Measurements from ENCODE around the gene TEX14.

Gene TEX14

DNA sequence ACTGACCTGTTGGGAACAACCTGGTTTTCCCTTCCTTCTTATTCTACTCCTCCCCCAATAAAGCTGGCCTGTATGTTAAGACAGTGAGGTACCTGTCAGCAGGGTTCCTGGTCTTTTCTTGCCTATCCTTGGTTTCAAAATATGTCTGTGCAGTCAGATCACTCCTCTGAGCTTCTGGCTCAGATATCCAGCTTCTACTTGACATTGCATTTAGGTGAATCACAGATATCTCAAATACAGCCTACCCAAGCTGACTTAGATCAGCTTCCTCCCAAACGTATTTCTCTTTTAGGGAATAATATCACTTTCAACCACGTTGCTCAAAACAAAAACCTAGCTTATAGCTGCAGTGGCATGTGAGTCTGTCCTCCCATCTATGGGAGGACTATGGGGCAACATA lies 48.7 kb downstream of the TEX14 start:
- DNase-seq (ENCODE audit: low spot score): peak; percentile 54

DNA sequence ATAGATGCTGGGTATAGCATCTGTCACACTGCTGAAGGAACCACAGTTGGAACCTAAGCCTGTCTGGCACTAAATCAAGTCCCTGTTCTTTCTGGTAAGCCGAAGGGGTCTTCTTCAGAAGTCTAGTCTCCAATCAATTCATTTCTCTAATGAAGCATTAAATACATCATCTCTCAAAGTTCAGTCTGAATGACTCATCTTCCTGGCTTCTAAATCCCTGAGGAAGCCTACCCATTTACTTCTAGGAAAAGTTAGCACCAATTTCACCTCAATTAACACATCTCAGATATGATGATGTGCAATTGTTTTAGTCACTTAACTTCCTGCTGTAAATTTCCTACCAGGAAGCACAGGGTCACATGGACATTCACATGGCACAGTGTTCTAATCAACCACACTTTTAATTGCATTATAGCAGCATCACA lies 49.9 kb downstream of the TEX14 start:
- no peak for DNase-seq (ENCODE audit: low spot score)

DNA sequence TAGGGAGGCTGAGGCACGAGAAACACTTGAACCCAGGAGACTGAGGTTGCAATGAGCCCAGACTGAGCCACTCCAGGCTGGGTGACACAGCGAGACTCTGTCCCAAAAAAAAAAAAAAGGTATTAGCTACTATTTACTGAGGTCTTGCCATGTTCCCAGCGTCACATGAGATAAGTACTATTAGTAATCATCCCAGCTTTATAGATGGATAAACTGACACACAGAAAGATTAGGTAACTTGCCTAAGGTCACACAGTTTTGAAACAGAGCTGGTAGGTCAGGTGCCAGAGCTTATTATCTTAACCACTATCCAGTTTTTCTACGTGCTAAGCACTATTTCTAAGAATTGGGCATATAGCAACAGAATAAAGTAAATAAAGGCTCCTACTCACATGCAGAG lies 51.6 kb downstream of the TEX14 start:
- DNase-seq (ENCODE audit: low spot score): no peak

DNA sequence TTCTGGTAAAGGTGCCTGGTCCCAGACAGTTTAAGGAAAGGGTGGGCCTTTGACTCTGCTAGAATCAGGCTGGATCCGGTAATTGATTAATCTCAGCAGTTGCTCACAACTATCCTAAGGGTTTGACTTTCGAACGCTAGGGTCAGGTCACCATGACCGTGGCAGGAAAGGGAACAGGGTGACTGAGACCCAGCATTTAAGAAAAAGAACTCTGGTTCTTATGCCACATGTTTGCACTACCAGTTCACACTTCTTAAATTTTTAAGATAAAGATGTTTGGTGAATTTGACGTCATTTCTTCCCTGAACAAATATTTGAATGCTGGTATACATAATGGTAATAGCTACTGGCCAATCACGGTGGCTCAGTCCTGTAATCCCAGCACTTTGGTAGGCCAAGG lies 52.2 kb downstream of the TEX14 start:
- no peak for DNase-seq (ENCODE audit: low spot score)

DNA sequence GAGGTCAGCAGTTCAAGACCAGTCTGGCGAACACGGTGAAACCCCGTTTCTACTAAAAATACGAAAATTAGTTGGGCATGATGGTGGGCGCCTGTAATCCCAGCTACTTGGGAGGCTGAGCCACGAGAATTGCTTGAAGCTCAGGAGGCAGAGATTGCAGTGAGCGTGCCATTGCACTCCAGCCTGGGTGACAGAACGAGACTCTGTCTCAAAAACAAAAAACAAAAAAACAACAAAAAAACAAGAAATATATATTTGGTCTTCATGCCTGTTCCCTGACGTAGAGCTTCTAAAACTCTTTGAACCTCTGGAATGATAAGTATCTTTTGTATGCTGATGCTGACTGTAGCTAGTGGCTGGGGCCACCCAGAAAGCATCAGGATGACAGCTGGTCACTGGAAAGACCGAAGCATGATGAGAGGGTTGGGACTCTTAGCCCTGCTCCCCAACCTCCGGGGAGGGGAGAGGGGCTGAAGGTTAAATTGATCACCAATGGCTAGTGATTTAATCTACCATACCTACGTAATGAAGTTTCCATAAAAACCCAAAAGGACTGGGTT lies 54.8 kb downstream of the TEX14 start:
- no peak for DNase-seq (ENCODE audit: low spot score)

DNA sequence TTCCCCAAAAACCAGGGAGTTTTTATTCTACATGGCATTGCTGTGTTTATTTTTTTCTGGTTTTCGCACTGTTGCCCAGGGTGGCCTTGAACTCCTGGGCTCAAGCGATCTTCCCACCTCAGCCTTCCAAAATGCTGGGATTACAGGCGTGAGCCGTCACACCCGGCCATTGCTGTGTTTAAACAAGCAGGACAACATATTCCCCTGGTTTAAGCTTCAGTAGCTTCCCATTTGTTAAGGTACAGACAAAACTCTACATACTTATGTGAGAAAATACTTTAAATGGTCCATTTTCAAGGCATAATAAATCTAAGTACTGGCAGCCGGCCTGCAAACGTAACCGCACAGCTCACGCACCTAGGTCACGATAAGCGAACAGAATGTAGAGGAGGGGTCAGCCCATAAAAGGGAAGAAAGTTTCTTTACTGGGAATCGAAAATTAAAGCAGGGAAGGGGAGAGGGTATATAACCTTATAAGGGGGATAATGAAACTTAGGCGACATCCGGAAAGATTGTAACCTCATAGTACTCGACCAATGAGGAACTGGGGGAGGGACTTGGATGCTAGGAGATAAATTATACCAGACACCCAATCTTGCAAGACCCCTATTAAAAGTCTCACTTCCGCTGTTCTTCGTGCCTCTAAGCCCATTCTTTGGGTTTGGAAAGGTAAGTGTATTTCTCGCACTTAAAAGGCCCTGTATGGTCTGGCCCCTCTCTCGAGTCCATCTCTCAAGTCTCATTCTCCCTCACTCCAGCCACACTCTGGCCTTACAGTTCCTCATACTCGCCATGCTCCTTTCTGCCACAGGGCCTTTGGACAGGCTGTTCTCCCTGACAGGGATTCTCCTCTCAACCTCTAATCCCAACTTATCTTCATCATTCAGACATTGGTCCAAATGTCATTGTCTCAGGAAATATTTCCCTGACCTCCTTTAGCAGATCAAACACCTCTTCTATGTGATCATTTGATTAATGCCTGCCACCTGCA lies 59.2 kb downstream of the TEX14 start:
- DNase-seq (ENCODE audit: low spot score): no peak

DNA sequence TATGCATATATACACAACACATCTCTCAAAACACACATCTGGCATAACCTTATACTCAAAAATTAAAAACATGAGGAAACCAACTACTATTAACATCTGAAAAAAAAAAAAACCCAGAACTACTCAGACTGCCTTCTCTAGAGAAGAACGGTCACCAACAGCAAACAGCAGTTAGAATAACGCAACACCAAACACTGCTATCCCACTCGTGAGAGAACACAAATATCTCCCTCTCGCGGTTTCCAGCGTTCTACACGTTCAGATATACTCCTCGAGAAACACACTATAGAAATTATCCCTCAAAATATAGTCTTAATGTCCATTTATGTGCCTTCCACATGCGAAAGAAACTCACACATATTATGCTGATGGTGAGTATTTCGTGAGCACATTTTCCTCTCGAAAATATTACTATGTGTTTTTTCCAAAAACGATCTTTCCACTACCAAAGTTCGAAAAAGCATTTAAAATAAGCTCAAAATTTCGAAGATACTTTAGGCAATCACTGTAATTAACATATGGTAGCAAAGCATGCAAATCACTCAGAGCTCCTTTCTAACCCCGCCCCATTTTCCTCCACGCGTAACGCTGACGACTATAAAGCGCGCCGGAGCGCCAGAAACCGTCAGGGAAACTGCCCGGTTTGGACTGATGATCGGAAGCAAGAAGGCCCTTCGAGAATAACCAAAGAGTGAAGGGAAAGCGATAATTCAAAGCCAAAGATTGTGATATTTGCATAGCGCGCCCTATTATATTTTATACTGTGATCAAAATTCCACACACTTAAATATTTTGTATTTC lies 60.1 kb downstream of the TEX14 start:
- peak; percentile 87 for DNase-seq (ENCODE audit: low spot score)

DNA sequence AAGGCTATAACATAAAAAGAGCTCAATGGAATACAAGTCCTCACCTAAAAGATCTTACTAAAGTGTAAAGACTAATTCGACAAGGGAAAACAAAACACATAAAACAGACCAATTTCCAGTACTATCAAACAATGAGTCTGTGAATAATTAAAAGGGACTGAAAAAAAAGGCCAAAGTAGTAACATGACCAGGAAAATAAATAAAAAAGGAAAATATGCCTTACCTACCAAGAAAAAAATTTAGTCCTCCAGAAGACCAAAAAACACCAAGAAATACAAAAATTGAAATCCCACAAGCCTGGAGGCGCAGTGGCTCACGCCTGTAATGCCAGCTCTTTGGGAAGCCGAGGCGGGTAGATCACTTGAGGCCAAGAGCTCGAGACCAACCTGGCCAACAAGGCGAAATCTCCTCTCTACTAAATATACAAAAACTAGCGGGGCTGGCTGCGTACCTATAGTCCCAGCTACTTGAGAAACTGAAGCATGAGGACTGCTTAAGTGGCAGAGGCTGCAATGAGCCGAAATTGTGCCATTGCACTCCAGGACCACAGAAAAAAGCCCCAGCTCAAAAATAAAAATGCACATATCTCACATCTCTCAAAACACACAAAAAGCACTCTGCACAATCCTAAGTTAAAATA lies 60.8 kb downstream of the TEX14 start:
- no peak for DNase-seq (ENCODE audit: low spot score)

DNA sequence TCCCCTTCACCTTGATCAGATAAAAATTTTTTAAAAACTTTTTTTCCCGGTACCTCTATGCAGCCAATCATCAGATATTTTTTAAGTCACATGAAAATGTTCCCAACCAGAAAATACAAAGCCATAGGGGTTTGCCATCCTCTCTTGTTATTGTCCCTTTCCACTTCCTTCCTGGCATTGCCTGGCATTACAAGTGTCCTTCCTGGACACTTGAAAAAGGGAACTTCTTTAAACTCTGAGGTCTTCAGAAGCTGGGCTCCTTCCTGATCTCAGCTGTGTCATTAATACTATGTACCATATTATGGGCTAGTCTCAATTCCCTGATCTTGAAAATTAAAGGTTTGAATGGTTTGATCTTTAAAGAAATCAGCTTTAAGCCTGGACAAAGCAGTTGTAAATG lies 64.9 kb downstream of the TEX14 start:
- no peak for DNase-seq (ENCODE audit: low spot score)

DNA sequence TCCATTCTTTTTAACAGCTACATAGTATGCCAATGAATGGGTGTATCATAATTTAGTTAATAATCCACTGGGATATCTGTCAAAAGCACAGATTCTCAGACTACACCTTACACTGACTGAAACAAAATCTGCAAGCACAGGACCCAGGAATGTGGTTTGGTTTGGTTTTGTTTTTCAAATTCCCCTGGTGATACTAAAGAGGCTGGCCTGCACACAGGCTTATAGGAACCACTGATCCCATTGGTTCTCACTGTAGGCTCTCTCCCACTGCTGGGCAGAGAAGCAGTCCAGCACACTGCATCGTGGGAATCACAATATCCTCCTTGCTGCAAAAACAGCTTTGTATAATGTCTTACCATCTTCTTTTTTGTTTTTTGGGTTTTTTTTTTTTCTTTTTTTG lies 67.1 kb downstream of the TEX14 start:
- no peak for DNase-seq (ENCODE audit: low spot score)

DNA sequence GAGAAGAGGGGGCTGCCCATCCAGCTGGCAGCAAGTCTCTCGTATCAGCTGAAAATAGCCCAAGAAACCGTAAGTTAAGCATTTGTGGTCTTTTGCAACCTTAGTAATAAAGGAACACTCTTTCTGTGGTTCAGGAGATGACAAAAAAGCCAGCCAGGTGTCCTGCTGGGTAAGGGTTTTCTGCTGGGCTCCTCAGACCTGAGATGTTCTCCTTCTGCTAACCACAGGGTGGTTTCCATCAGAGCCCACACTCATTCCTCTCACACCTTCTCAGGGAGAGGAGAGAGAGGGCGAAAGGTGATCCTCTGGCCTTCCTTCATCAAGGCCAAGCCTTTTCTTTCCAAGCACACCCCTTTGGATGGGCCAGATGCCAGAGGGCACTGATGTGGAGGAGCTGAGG lies 70.7 kb downstream of the TEX14 start:
- no peak for DNase-seq (ENCODE audit: low spot score)

DNA sequence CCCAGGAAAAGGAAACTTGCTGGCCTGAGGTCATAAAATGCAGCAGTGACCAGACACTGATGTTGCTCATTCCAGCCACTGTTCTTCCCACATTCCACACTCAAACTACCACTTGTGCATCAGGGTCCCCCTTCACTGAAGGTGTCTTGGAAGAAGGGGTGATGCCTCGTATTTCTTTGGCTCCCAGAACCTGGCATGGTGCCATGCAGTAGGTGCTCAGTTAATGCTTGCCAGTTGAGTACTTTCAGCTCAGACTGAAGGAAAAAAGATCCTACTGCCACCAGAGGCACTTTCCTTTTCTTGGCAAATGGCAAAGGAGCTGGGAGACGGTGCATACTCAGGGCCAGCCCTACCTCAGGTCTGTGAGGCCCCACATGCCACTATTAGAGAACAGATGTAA lies 73.5 kb downstream of the TEX14 start:
- DNase-seq (ENCODE audit: low spot score): no peak

DNA sequence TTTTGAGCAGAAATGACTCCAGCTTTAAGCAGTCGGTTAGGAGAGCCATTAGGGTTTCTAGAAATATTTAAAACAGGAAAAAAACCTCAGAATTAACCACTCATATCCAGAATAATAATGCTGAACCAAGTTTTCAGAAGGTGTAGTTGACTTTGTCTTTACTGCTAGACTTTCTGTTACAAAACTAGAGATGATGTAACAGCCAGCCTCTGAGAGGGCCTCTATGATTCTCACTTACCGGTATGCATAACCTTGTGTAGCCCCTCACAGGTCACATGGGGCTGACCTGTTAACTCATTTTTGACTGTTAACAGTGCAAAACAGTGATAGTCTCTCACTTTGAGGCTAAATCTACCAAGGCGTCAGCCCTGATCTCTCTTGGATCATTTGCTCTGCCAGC lies 74.3 kb downstream of the TEX14 start:
- no peak for DNase-seq (ENCODE audit: low spot score)

DNA sequence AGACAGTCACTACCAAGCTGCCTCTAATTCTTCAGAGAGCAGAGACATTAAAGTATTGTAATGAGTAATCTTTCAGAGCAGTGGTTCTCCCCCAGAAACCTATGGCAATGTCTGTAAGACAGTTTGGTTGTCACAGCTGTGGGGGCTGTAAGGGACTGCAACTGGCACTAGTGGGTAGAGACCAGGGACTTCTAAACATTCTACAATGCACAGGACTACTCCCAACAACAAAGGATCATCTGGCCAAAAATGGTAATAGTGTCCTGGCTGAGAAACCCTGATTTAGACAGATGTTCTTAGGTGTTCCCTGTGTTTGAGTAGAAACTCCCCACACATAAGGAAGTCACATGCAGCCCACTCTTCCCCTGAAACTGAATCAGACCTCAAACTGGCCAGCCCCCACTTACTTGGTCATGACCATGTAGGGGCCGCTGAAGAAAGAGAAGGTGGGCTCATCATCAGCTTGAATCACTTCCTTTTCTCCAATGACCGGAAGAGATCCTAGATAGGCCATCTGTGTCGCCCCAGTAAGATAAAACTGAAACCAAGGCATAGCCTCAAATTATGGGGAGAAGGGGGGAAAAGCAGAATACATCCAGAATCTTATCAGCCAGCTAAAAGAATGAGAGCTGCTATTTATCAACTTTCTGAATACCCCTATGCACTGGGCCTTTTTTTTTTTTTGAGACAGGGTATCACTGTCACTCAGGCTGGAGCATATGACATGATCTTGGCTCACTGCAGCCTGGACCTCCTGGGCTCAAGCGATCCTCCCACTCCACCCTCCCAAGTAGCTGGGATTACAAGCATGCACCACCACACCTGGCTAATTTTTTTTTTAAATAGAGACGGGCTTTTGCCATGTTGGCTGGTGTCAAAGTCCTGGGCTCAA lies 75.8 kb downstream of the TEX14 start:
- DNase-seq (ENCODE audit: low spot score): no peak

DNA sequence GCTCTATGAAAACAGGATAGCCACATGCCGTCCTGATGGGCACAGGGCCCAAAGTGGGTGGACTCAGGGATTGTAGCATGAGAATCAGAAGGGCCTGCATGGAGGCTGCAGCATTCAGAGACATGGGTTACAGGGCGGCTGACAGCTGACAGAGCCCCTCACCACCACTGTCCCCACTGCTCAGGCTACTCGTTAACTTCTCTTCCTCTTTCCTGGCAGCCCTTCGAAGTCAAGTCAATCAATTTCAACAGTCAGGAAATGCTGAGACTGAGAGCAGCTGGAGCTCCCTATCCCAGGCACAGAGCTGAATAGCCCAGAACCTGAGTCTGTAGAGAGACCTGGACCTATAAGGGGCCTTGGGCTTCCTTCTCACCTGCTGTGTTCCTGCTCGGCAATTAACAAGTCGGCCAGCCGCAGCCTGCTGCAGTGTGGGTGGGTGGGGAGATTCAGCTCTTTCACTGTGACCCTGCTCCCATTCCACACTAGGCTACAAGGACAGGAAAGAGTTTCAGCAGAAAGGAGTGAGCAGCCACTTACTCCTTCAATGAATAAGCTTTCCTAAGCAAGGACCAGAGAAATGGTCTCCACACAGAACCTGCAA lies 76.9 kb downstream of the TEX14 start:
- DNase-seq (ENCODE audit: low spot score): no peak

DNA sequence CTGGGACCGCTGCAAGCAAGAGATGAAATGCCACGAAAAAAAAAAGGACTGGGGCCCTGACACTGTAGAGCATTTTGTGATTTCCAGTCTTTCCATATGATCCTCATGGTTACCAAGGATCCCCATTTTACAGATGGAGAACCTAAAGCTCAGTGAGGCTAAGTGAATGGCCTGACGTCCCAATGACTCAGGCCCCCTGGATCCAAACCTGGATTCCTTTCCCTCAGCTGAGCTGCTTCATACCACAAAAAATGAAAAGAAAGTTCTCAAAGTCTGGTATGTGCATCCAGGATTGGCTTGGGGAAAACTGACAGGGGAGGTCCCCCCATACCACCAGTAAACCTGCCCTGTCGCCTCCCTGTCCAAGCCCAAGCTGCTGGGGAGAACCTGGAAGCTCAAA lies 80.5 kb downstream of the TEX14 start:
- DNase-seq (ENCODE audit: low spot score): no peak

DNA sequence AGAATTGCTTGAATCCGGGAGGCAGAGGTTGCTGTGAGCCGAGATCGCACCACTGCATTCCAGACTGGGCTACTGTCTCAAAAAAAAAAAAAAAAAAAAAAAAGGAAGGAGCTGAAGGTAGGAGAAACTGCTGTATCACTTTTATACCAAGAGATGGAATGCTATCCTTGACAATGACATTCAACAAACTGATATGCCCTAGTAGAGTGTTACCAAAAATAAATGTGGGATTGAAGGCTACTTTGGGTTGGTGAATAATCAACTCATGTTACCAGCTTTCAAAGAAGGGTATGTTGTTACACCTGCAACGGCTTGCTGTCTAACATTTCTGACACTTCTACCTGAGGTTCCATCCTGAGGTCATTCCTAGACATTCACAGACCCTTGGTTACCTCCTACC lies 84.9 kb downstream of the TEX14 start:
- DNase-seq (ENCODE audit: low spot score): no peak

DNA sequence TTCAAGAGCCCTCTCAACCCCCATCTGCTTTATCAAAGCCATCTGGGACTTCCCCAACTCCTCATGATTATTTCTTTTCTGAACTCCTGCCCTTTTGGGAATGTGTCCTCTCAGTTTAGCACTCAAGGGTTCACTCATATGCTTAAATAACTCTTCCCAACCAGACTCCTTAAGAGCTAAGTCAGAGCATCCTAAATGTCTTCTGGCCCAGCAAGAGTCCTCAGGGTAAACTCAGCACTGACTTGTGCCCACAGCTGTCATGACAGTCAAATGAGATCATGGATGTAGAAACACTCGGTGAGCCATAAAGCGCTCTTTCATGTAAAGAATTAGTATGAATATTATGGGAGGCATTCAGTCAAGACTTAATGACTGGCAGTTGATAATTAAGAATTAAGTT lies 85.9 kb downstream of the TEX14 start:
- DNase-seq (ENCODE audit: low spot score): no peak

DNA sequence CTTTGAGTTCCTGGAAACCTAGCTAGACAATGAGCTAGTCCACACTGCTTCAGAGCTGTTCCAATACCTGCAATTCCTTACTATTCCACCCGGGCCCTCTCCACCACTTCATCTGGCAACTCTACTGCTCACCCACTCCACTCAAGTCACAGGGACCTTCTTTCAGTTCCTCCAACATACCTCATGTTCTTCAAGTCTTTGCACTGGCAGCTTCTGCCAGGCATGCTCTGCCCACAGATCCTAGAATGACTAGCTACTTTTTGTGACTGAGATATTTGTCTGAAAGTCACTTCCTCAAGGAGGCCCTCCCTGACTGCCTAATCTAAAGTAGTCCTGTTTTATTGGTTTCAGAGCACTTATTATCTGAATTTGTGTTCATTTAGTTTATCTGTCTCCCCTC lies 86.4 kb downstream of the TEX14 start:
- DNase-seq (ENCODE audit: low spot score): no peak

DNA sequence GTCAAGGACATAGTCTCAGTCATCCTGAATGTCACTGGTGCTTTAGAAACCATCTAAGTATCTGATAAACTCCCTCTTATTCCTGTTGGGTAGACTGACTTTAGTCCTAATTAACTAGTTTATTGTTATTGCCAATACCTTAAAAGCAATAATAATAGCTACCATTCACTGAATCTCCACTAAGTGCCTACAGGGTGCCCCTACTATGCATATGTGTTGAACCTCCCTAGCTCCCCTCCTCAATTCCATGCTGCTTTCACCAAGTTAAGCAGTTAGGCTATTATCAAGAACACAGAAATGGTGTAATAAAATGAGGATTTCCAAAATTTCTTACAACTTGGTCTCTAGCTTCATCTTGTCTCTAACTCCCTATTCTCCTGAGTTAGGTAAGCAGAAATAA lies 89.9 kb downstream of the TEX14 start:
- no peak for DNase-seq (ENCODE audit: low spot score)

DNA sequence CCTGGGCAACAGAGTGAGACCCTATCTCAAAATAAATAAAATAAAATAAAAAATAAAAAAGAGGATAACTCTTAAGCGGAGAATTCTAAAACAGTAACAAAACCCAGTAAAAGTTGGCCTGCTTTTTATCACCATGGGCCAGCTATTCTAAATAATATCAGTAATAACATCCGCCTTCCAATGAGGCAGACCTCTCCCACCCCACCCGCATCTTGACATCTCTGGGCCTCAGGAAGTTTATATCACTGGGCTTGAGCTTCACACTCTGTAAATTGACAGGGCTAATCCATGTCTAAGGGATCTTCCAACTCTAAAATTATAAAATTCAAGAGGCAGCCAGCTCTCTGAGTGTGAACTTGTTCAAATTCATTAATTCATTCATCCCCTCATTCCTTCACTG lies 94.5 kb downstream of the TEX14 start:
- no peak for DNase-seq (ENCODE audit: low spot score)
